Fibroblast of lung (primary cell): ENCODE data around the gene VPS26C.
"Not testable (repeated sequence)": the region's sequence is repeated elsewhere in the genome, so short reads cannot be mapped to it uniquely, and the experiment has no call there.

ENCODE experiments used
- CTCF ChIP-seq, 2 donors: IDR thresholded peaks in 1 of 2; conservative IDR thresholded peaks in 1 of 2; 1 replicate in 1 of 2; 2 replicates in 1 of 2; pipeline ENCODE4 v1.5.1; 2011 to 2012; ENCODE audit warnings: low read length in 2 of 2, control low read depth in 1 of 2, inconsistent platforms in 1 of 2, low read depth in 1 of 2, mild to moderate bottlenecking in 1 of 2
- EZH2 ChIP-seq: IDR thresholded peaks from 2 replicates; pipeline ENCODE4 v1.5.1; 2012; ENCODE audit warnings: low read length, control low read depth, mild to moderate bottlenecking; ENCODE audit errors: missing control alignments

- TF ChIP-seq CTCF (conservative IDR thresholded peaks at IDR 0.05 in 1 of 2, IDR thresholded peaks at IDR 0.05 in 1 of 2; ENCODE audit: low read depth in 1 of 2, low read length in 2 of 2); EZH2: not testable (repeated sequence)
Measured at GRCh38 chr21:37222248-37222647, 44.9 kb downstream of the VPS26C start.
